Measurements from ENCODE around the gene PLCG1. TPM values are rescaled to one million over a fixed set of nuclear protein-coding genes. Genes with fewer than 3 reads are reported as not detected.

PLCG1 gene
- total and polyA plus RNA-seq, 2 donors (not counting 3 experiments of a cell fraction or from before 2014, with no cell fraction given): 164 to 224 TPM

DNA sequence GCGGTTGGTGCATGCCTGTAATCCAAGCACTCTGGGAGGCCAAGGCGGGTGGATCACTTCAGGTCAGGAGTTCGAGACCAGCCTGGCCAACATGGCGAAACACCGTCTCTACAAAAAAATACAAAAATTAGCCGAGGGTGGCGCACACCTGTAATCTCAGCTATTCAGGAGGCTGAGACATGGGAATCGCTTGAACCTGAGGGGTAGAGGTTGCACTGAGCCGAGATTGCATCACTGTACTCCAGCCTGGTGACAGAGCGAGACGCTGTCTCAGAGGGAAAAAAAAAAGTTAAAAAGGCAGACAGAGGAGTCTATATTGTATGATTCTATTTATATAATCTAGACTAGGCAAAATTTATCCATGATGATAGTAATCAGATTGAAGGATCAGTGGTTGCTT lies 27.3 kb upstream of the PLCG1 start:
- POLR2A ChIA-PET: no interaction called here
- TF ChIP-seq EZH2 (IDR thresholded peaks at IDR 0.05; ENCODE audit: borderline replicate concordance, low read depth, low read length, severe bottlenecking) (no peak), POLR2AphosphoS5 (IDR thresholded peaks at IDR 0.05; ENCODE audit: insufficient read depth, low read depth, low read length) (no peak), JUN (IDR thresholded peaks at IDR 0.05; ENCODE audit: borderline replicate concordance, insufficient read depth, insufficient read length, low read depth) (no peak), POLR2A (IDR thresholded peaks at IDR 0.05; ENCODE audit: low read depth, low read length) (no peak), FOS (IDR thresholded peaks at IDR 0.05; ENCODE audit: borderline replicate concordance, insufficient read depth, low read length) (no peak), MYC (IDR thresholded peaks at IDR 0.05; ENCODE audit: low read depth, low read length) (no peak), GATA2 (IDR thresholded peaks at IDR 0.05; ENCODE audit: insufficient read depth, insufficient read length, low read depth, low read length) (no peak)
- TF ChIP-seq, protein P1, sequence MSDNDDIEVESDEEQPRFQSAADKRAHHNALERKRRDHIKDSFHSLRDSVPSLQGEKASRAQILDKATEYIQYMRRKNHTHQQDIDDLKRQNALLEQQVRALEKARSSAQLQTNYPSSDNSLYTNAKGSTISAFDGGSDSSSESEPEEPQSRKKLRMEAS (IDR thresholded peaks at IDR 0.05; ENCODE audit: insufficient read depth, insufficient read length): no peak
- TF ChIP-seq, protein P2, sequence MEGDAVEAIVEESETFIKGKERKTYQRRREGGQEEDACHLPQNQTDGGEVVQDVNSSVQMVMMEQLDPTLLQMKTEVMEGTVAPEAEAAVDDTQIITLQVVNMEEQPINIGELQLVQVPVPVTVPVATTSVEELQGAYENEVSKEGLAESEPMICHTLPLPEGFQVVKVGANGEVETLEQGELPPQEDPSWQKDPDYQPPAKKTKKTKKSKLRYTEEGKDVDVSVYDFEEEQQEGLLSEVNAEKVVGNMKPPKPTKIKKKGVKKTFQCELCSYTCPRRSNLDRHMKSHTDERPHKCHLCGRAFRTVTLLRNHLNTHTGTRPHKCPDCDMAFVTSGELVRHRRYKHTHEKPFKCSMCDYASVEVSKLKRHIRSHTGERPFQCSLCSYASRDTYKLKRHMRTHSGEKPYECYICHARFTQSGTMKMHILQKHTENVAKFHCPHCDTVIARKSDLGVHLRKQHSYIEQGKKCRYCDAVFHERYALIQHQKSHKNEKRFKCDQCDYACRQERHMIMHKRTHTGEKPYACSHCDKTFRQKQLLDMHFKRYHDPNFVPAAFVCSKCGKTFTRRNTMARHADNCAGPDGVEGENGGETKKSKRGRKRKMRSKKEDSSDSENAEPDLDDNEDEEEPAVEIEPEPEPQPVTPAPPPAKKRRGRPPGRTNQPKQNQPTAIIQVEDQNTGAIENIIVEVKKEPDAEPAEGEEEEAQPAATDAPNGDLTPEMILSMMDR (IDR thresholded peaks at IDR 0.05; ENCODE audit: extremely low read depth in 1 of 2, insufficient read depth in 1 of 2, low read depth in 1 of 2, low read length in 2 of 2): no peak
- dilution Hi-C loops (cut with MboI; ENCODE audit: extremely low pct_ligation_motif_present, low sequenced_read_pairs): no loop called here
- Histone ChIP-seq H3K4me2 (ENCODE audit: insufficient read depth, low read length) (no peak overlapping the region), H3K36me3 (ENCODE audit: control insufficient read depth in 2 of 2, extremely low read depth in 1 of 2, insufficient read depth in 2 of 2, low read length in 2 of 2) (peaks cover 32 to 33% of the 10 kb centered on the region in 2 experiments), H3K27me3 (ENCODE audit: control insufficient read depth in 2 of 2, insufficient read depth in 2 of 2, low read length in 2 of 2) (no peaks in the 10 kb centered on the region), H3K9ac (replicated peaks; ENCODE audit: extremely low read depth, insufficient read depth, low read length) (no peak overlapping the region), H3K4me3 (replicated peaks in 1 of 3; ENCODE audit: insufficient read depth in 1 of 3, low read depth in 1 of 3, low read length in 3 of 3) (no peak overlapping the region), H3K4me1 (ENCODE audit: control insufficient read depth, extremely low read depth, insufficient read depth, low read length) (no peaks in the 10 kb centered on the region), H3K9me3 (replicated peaks; ENCODE audit: control insufficient read depth, insufficient read depth, low read length) (no peaks in the 10 kb centered on the region), H4K20me1 (replicated peaks; ENCODE audit: control insufficient read depth, extremely low read depth, insufficient read depth, low read length) (no peaks in the 10 kb centered on the region), H2AFZ (ENCODE audit: low read depth, low read length) (no peak overlapping the region), H3K9me1 (replicated peaks; ENCODE audit: control insufficient read depth, extremely low read depth, insufficient read depth, low read length) (no peaks in the 10 kb centered on the region), H3K27ac (ENCODE audit: insufficient read depth, low read depth, low read length) (no peak overlapping the region), H3K79me2 (ENCODE audit: control insufficient read depth, insufficient read depth, low read length) (no peaks in the 10 kb centered on the region)
- CTCF ChIA-PET: interaction anchor here (2.7 kb wide), 1 partner anchor 119 kb away, joined by 9 read pairs; no protein-coding TSS in a partner anchor
- intact Hi-C loops (cut with micrococcal nuclease): no loop called here
- DNase-seq (ENCODE audit: low read depth, low spot score): no peak
- FAIRE-seq: no peak
- BruUV-seq (replicated peaks): no TSS peak

All from endothelial cell of umbilical vein (primary cell).